H1 (cell line): ENCODE measurements around the gene STPG1.

ENCODE experiments used
- CHD2 ChIP-seq: IDR thresholded peaks from 2 replicates; pipeline ENCODE4 v1.6.1; 2012; ENCODE audit warnings: low read length, improper control_type of control experiment
- CHD7 ChIP-seq: fragments of 300-600 bp; sonication (generic); IDR thresholded peaks from 2 replicates; pipeline ENCODE4 v1.7.1; 2012; ENCODE audit warnings: low read length, moderate library complexity, mild to moderate bottlenecking, inconsistent platforms; ENCODE audit not compliant: insufficient replicate concordance
- CTCF ChIP-seq, 3 experiments: IDR thresholded peaks; 1 replicate in 2 of 3; 2 replicates in 1 of 3; pipeline versions ENCODE4 v1.5.1 to v1.6.1; 2011; ENCODE audit warnings: low read length in 3 of 3, mild to moderate bottlenecking in 3 of 3, inconsistent platforms in 2 of 3, low read depth in 1 of 3, moderate library complexity in 1 of 3; ENCODE audit not compliant: insufficient read depth in 1 of 3; ENCODE audit errors: control extremely low read depth in 1 of 3
- EZH2 ChIP-seq: fragments of 200-600 bp; sonication (generic); IDR thresholded peaks from 2 replicates; pipeline ENCODE4 v1.7.1; 2012; ENCODE audit warnings: low read depth, mild to moderate bottlenecking, moderate library complexity, low read length, inconsistent platforms; ENCODE audit not compliant: severe bottlenecking
- RXRA ChIP-seq: IDR thresholded peaks from 2 replicates; pipeline ENCODE4 v1.6.1; 2011; ENCODE audit warnings: low read depth, mild to moderate bottlenecking, low read length, moderate library complexity; ENCODE audit not compliant: insufficient read depth
- SAP30 ChIP-seq: fragments of 300-600 bp; sonication (generic); IDR thresholded peaks from 2 replicates; pipeline ENCODE4 v1.7.1; 2012; ENCODE audit warnings: low read length, moderate library complexity, mild to moderate bottlenecking, inconsistent platforms; ENCODE audit not compliant: insufficient read depth, insufficient replicate concordance
- SP1 ChIP-seq: IDR thresholded peaks from 2 replicates; pipeline ENCODE4 v1.6.1; 2011; ENCODE audit warnings: low read depth, low read length

- TF ChIP-seq SAP30 = no peak
- no peak for TF ChIP-seq CTCF (IDR thresholded peaks at IDR 0.05; ENCODE audit: control extremely low read depth in 1 of 3, insufficient read depth in 1 of 3, low read depth in 1 of 3, low read length in 3 of 3)
- TF ChIP-seq RXRA = no peak
- no peak for TF ChIP-seq CHD7
- TF ChIP-seq SP1 = no peak
- no peak for TF ChIP-seq CHD2
- TF ChIP-seq EZH2 = no peak
Measured at GRCh38 chr1:24362396-24362795, 51.2 kb downstream of the STPG1 start.
